Fibroblast of upper back skin (primary cell): ENCODE results near the gene CFAP74.

Experiments used
- DNase-seq: peaks from one replicate; pipeline ENCODE4 v3.0.0-alpha.2; 2013

Gene CFAP74

GRCh38 chr1:2003541-2004131 is at the start of gene CFAP74:
CFAP74 (minus strand) TSS chr1:2003786; CDS start chr1:1990956, 12,830 bp downstream.
- peak; percentile 12 for DNase-seq

GRCh38 chr1:2053217-2053616 is 49.6 kb upstream of the CFAP74 start:
- no peak for DNase-seq

GRCh38 chr1:2052756-2053155 is 49.2 kb upstream of the CFAP74 start:
- no peak for DNase-seq

- DNase-seq, result no peak
These were observed 48.6 kb upstream of the CFAP74 start for GRCh38 chr1:2052054-2052679.

GRCh38 chr1:2050793-2051682 is 47.5 kb upstream of the CFAP74 start:
- no peak for DNase-seq

GRCh38 chr1:2050461-2050792 is 46.8 kb upstream of the CFAP74 start:
- DNase-seq, result no peak

GRCh38 chr1:2049718-2050431 is 46.3 kb upstream of the CFAP74 start, which contains the start of gene PRKCZ:
PRKCZ (plus strand) TSS chr1:2050411; CDS start chr1:2050631, 220 bp downstream.
- no peak for DNase-seq

- DNase-seq, result no peak
These were observed 45.7 kb upstream of the CFAP74 start for GRCh38 chr1:2049225-2049717.

- no peak for DNase-seq
These were observed 44.5 kb upstream of the CFAP74 start for GRCh38 chr1:2047749-2048729.

- DNase-seq, result no peak
These were observed 43.6 kb upstream of the CFAP74 start for GRCh38 chr1:2046953-2047748.

- peak; percentile 2 for DNase-seq
These were observed 42.8 kb upstream of the CFAP74 start for GRCh38 chr1:2046174-2046917.

- DNase-seq, result no peak
These were observed 42.0 kb upstream of the CFAP74 start for GRCh38 chr1:2045468-2046173.

- DNase-seq, result peak; percentile 45
These were observed 41.1 kb upstream of the CFAP74 start for GRCh38 chr1:2044510-2045319.

GRCh38 chr1:2043886-2044285 is 40.3 kb upstream of the CFAP74 start:
- DNase-seq, result no peak

- DNase-seq, result no peak
These were observed 39.5 kb upstream of the CFAP74 start for GRCh38 chr1:2042830-2043773.

- DNase-seq, result no peak
These were observed 38.3 kb upstream of the CFAP74 start for GRCh38 chr1:2041887-2042286.

GRCh38 chr1:2041305-2041704 is 37.7 kb upstream of the CFAP74 start:
- DNase-seq, result no peak
